ENCODE results near the gene IQCK. TPM values are rescaled to one million over a fixed set of nuclear protein-coding genes. Genes with fewer than 3 reads are reported as not detected.

IQCK gene
- polyA plus RNA-seq, 3 donors = 0.52 to 1.2 (median 0.58) TPM

DNA sequence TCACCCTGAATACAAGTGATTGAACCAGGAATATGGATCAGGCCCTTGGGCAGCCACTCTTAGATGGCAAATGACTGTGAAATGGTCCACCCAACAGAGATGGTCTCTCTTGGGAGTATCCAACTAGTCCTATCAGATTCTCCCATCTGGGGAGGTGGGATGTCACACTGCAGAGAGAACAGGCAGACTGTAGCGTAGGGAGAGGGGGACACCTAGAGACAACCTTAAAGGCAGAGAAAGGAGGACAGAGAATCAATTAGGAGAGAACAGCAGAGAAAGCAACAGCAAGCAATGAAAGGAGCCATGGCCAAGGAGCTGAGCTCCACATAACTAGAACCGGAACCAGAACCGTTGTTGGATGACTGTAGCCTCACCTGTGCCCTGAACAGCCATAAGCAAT lies 37.2 kb downstream of the IQCK start:
- no peaks in the 10 kb centered on the region for H3K9me3 ChIP-seq (replicated peaks in 1 of 2; ENCODE audit: control insufficient read depth in 1 of 2, insufficient read depth in 1 of 2, low read length in 2 of 2)
- DNase-seq = no peak
- Mint-ChIP-seq H3K27me3 (ENCODE audit: low read depth in 3 of 3) (peaks cover 0 to 5% (median 2%) of the 10 kb centered on the region in 3 donors), H3K9me3 (no peaks in the 10 kb centered on the region), H3K27ac (no peak overlapping the region), H3K4me3 (no peak overlapping the region), H3K4me1 (peaks cover 17% of the 10 kb centered on the region), H3K36me3 (no peaks in the 10 kb centered on the region)
- WGBS (ENCODE audit: insufficient coverage) = 88% methylated on average over 2 of the region's 3 CpGs
- no peaks in the 10 kb centered on the region for H3K79me2 ChIP-seq (ENCODE audit: insufficient read depth, low read length)
- H3K27me3 ChIP-seq (ENCODE audit: control insufficient read depth in 2 of 2, insufficient read depth in 2 of 2, low read length in 2 of 2) = no peaks in the 10 kb centered on the region
- no peak overlapping the region for H3K4me2 ChIP-seq (replicated peaks; ENCODE audit: extremely low read depth, low read length, poor library complexity, severe bottlenecking)
- no peak overlapping the region for H3K9ac ChIP-seq (ENCODE audit: insufficient read depth, low read length, poor library complexity, severe bottlenecking)
- no peak overlapping the region for H3K27ac ChIP-seq (ENCODE audit: low read depth in 1 of 2, low read length in 2 of 2)
- intact Hi-C loops (cut with micrococcal nuclease) = no loop called here
- H3K4me1 ChIP-seq (ENCODE audit: control insufficient read depth in 1 of 2, insufficient read depth in 2 of 2, low read length in 2 of 2) = peaks cover 5 to 7% of the 10 kb centered on the region in 2 donors
- H2AFZ ChIP-seq (ENCODE audit: insufficient read depth, low read depth, low read length, poor library complexity, severe bottlenecking) = no peak overlapping the region
- TF ChIP-seq, protein P1, sequence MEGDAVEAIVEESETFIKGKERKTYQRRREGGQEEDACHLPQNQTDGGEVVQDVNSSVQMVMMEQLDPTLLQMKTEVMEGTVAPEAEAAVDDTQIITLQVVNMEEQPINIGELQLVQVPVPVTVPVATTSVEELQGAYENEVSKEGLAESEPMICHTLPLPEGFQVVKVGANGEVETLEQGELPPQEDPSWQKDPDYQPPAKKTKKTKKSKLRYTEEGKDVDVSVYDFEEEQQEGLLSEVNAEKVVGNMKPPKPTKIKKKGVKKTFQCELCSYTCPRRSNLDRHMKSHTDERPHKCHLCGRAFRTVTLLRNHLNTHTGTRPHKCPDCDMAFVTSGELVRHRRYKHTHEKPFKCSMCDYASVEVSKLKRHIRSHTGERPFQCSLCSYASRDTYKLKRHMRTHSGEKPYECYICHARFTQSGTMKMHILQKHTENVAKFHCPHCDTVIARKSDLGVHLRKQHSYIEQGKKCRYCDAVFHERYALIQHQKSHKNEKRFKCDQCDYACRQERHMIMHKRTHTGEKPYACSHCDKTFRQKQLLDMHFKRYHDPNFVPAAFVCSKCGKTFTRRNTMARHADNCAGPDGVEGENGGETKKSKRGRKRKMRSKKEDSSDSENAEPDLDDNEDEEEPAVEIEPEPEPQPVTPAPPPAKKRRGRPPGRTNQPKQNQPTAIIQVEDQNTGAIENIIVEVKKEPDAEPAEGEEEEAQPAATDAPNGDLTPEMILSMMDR (IDR thresholded peaks at IDR 0.05) = no peak
- H3K4me3 ChIP-seq (replicated peaks in 1 of 3; ENCODE audit: low read depth in 2 of 3, low read length in 3 of 3) = no peak overlapping the region
- no peaks in the 10 kb centered on the region for H4K20me1 ChIP-seq (ENCODE audit: insufficient read depth, low read length)
- H3K36me3 ChIP-seq (replicated peaks in 1 of 2; ENCODE audit: control insufficient read depth in 1 of 2, insufficient read depth in 2 of 2, low read length in 2 of 2) = no peaks in the 10 kb centered on the region

DNA sequence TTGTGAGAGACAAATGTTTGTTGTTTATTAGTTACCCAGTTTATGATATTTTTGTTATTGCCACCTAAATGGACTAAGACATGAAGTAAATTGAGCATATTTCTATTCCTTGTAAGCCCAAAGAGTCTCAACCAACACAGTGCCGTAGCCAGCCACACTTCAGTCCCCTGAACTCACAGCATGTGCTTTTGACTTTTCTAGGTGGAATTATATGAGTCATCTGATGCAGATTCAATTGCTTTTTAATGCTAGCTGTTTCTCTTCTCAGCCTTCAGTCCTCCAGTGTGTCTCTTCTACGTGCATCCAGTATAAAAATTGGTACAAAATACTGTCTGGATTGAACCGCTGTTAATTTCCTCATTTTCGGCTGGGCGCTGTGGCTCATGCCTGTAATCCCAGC lies 39.0 kb downstream of the IQCK start:
- Mint-ChIP-seq H3K36me3 (no peaks in the 10 kb centered on the region), H3K4me1 (peaks cover 17% of the 10 kb centered on the region), H3K27me3 (ENCODE audit: low read depth in 3 of 3) (peaks cover 0 to 4% (median 2%) of the 10 kb centered on the region in 3 donors), H3K4me3 (no peak overlapping the region), H3K27ac (peak overlapping the region in 1 of 7 donors; percentile 18), H3K9me3 (peaks cover 0 to 4% (median 0%) of the 10 kb centered on the region in 7 donors)
- no peaks in the 10 kb centered on the region for H3K36me3 ChIP-seq (replicated peaks in 1 of 2; ENCODE audit: control insufficient read depth in 1 of 2, insufficient read depth in 2 of 2, low read length in 2 of 2)
- no peak overlapping the region for H3K9ac ChIP-seq (ENCODE audit: insufficient read depth, low read length, poor library complexity, severe bottlenecking)
- intact Hi-C loops (cut with micrococcal nuclease) = no loop called here
- H3K27ac ChIP-seq (ENCODE audit: low read depth in 1 of 2, low read length in 2 of 2) = no peak overlapping the region
- TF ChIP-seq, protein P1 (IDR thresholded peaks at IDR 0.05) = no peak
- H2AFZ ChIP-seq (ENCODE audit: insufficient read depth, low read depth, low read length, poor library complexity, severe bottlenecking) = no peak overlapping the region
- H3K79me2 ChIP-seq (ENCODE audit: insufficient read depth, low read length) = no peaks in the 10 kb centered on the region
- H3K4me3 ChIP-seq (replicated peaks in 1 of 3; ENCODE audit: low read depth in 2 of 3, low read length in 3 of 3) = no peak overlapping the region
- DNase-seq = no peak
- peaks cover 5 to 7% of the 10 kb centered on the region in 2 donors for H3K4me1 ChIP-seq (ENCODE audit: control insufficient read depth in 1 of 2, insufficient read depth in 2 of 2, low read length in 2 of 2)
- no peaks in the 10 kb centered on the region for H3K9me3 ChIP-seq (replicated peaks in 1 of 2; ENCODE audit: control insufficient read depth in 1 of 2, insufficient read depth in 1 of 2, low read length in 2 of 2)
- WGBS (ENCODE audit: insufficient coverage) = no CpG with 5 or more reads among the region's 5 CpGs
- H4K20me1 ChIP-seq (ENCODE audit: insufficient read depth, low read length) = no peaks in the 10 kb centered on the region
- no peaks in the 10 kb centered on the region for H3K27me3 ChIP-seq (ENCODE audit: control insufficient read depth in 2 of 2, insufficient read depth in 2 of 2, low read length in 2 of 2)
- no peak overlapping the region for H3K4me2 ChIP-seq (replicated peaks; ENCODE audit: extremely low read depth, low read length, poor library complexity, severe bottlenecking)
